ENCODE results near the gene USP10.

The USP10 gene

GRCh38 chr16:84709609-84710008, 9.8 kb downstream of the USP10 start:
- CTCF ChIA-PET = interaction anchor here (0.9 to 2.0 kb wide), 5 partner anchors 9 to 87 kb away, joined by 3 to 5 read pairs (median 3); no protein-coding TSS in a partner anchor
- H3K36me3 ChIP-seq (ENCODE audit: control insufficient read depth in 4 of 4, insufficient read depth in 4 of 4, low read length in 3 of 4) = peaks cover 0 to 41% (median 4%) of the 10 kb centered on the region in 4 experiments
- POLR2A ChIA-PET = no interaction called here
- no peak for DNase-seq
- H3K4me3 ChIP-seq (ENCODE audit: control insufficient read depth in 1 of 7, extremely low read depth in 1 of 7, insufficient read depth in 4 of 7, low read depth in 2 of 7, low read length in 6 of 7) = no peak overlapping the region
- no peak overlapping the region for H3K27ac ChIP-seq (ENCODE audit: insufficient read depth in 1 of 2, low read depth in 1 of 2, low read length in 2 of 2, poor library complexity in 1 of 2, severe bottlenecking in 2 of 2)
- H3K4me1 ChIP-seq (ENCODE audit: control extremely low read depth in 1 of 4, control insufficient read depth in 4 of 4, insufficient read depth in 4 of 4, low read length in 3 of 4) = peaks cover 2 to 40% (median 19%) of the 10 kb centered on the region in 4 experiments
- 97% methylated on average over 7 of the region's 10 CpGs for whole genome bisulfite sequencing (ENCODE audit: insufficient coverage)
- no peaks in the 10 kb centered on the region for H3K27me3 ChIP-seq (replicated peaks in 2 of 5; ENCODE audit: control insufficient read depth in 4 of 5, insufficient read depth in 5 of 5, low read length in 4 of 5)
- H3K9me3 ChIP-seq (ENCODE audit: control extremely low read depth in 1 of 5, control insufficient read depth in 4 of 5, insufficient read depth in 2 of 5, low read depth in 1 of 5, low read length in 4 of 5) = no peaks in the 10 kb centered on the region

- no peak overlapping the region for H3K4me3 ChIP-seq (ENCODE audit: control insufficient read depth in 1 of 7, extremely low read depth in 1 of 7, insufficient read depth in 4 of 7, low read depth in 2 of 7, low read length in 6 of 7)
- 96% methylated on average over 9 of the region's 11 CpGs for WGBS (ENCODE audit: insufficient coverage)
- ChIA-PET CTCF (interaction anchor here (1.0 to 3.3 kb wide), 4 partner anchors 10 to 89 kb away, joined by 3 to 15 read pairs (median 5); no protein-coding TSS in a partner anchor), POLR2A (interaction anchor here (0.6 kb wide), 1 partner anchor 42 kb away, joined by 3 read pairs; no protein-coding TSS in a partner anchor)
- H3K9me3 ChIP-seq (ENCODE audit: control extremely low read depth in 1 of 5, control insufficient read depth in 4 of 5, insufficient read depth in 2 of 5, low read depth in 1 of 5, low read length in 4 of 5) = no peaks in the 10 kb centered on the region
- H3K27me3 ChIP-seq (replicated peaks in 2 of 5; ENCODE audit: control insufficient read depth in 4 of 5, insufficient read depth in 5 of 5, low read length in 4 of 5) = no peaks in the 10 kb centered on the region
- peaks cover 2 to 40% (median 19%) of the 10 kb centered on the region in 4 experiments for H3K4me1 ChIP-seq (ENCODE audit: control extremely low read depth in 1 of 4, control insufficient read depth in 4 of 4, insufficient read depth in 4 of 4, low read length in 3 of 4)
- H3K27ac ChIP-seq (ENCODE audit: insufficient read depth in 1 of 2, low read depth in 1 of 2, low read length in 2 of 2, poor library complexity in 1 of 2, severe bottlenecking in 2 of 2) = no peak overlapping the region
- H3K36me3 ChIP-seq (ENCODE audit: control insufficient read depth in 4 of 4, insufficient read depth in 4 of 4, low read length in 3 of 4) = peaks cover 0 to 38% (median 1%) of the 10 kb centered on the region in 4 experiments
- DNase-seq = no peak
Measured at GRCh38 chr16:84710686-84711085, 10.9 kb downstream of the USP10 start.

- no peaks in the 10 kb centered on the region for H3K9me3 ChIP-seq (ENCODE audit: control extremely low read depth in 1 of 5, control insufficient read depth in 4 of 5, insufficient read depth in 2 of 5, low read depth in 1 of 5, low read length in 4 of 5)
- peaks cover 2 to 35% (median 18%) of the 10 kb centered on the region in 4 experiments for H3K4me1 ChIP-seq (ENCODE audit: control extremely low read depth in 1 of 4, control insufficient read depth in 4 of 4, insufficient read depth in 4 of 4, low read length in 3 of 4)
- 100% methylated on average over 7 of the region's 8 CpGs for WGBS (ENCODE audit: insufficient coverage)
- H3K4me3 ChIP-seq (ENCODE audit: control insufficient read depth in 1 of 7, extremely low read depth in 1 of 7, insufficient read depth in 4 of 7, low read depth in 2 of 7, low read length in 6 of 7) = no peak overlapping the region
- POLR2A ChIA-PET = interaction anchor here (1.7 kb wide), 1 partner anchor 14 kb away, joined by 4 read pairs; no protein-coding TSS in a partner anchor
- CTCF ChIA-PET = interaction anchor here (1.4 to 6.3 kb wide), 3 partner anchors 13 to 39 kb away, joined by 5 to 52 read pairs (median 15); no protein-coding TSS in a partner anchor
- H3K27me3 ChIP-seq (replicated peaks in 2 of 5; ENCODE audit: control insufficient read depth in 4 of 5, insufficient read depth in 5 of 5, low read length in 4 of 5) = no peaks in the 10 kb centered on the region
- DNase-seq = no peak
- H3K27ac ChIP-seq (ENCODE audit: insufficient read depth in 1 of 2, low read depth in 1 of 2, low read length in 2 of 2, poor library complexity in 1 of 2, severe bottlenecking in 2 of 2) = no peak overlapping the region
- H3K36me3 ChIP-seq (ENCODE audit: control insufficient read depth in 4 of 4, insufficient read depth in 4 of 4, low read length in 3 of 4) = peaks cover 0 to 47% (median 5%) of the 10 kb centered on the region in 4 experiments
Measured at GRCh38 chr16:84712138-84712671, 12.4 kb downstream of the USP10 start.

GRCh38 chr16:84712801-84713775, 13.3 kb downstream of the USP10 start:
- Histone ChIP-seq H3K9me3 (ENCODE audit: control extremely low read depth in 1 of 5, control insufficient read depth in 4 of 5, insufficient read depth in 2 of 5, low read depth in 1 of 5, low read length in 4 of 5) (no peaks in the 10 kb centered on the region), H3K4me1 (ENCODE audit: control extremely low read depth in 1 of 4, control insufficient read depth in 4 of 4, insufficient read depth in 4 of 4, low read length in 3 of 4) (peaks cover 2 to 32% (median 18%) of the 10 kb centered on the region in 4 experiments), H3K27ac (ENCODE audit: insufficient read depth in 1 of 2, low read depth in 1 of 2, low read length in 2 of 2, poor library complexity in 1 of 2, severe bottlenecking in 2 of 2) (peak overlapping the region in 1 of 2 experiments; percentile 39), H3K27me3 (replicated peaks in 2 of 5; ENCODE audit: control insufficient read depth in 4 of 5, insufficient read depth in 5 of 5, low read length in 4 of 5) (no peaks in the 10 kb centered on the region), H3K4me3 (ENCODE audit: control insufficient read depth in 1 of 7, extremely low read depth in 1 of 7, insufficient read depth in 4 of 7, low read depth in 2 of 7, low read length in 6 of 7) (peak overlapping the region in 1 of 7 experiments; percentile 8), H3K36me3 (ENCODE audit: control insufficient read depth in 4 of 4, insufficient read depth in 4 of 4, low read length in 3 of 4) (peaks cover 0 to 53% (median 5%) of the 10 kb centered on the region in 4 experiments)
- DNase-seq = no peak
- CTCF ChIA-PET = interaction anchor here (0.7 to 6.3 kb wide), 7 partner anchors 9 to 91 kb away, joined by 3 to 52 read pairs (median 5); no protein-coding TSS in a partner anchor
- WGBS (ENCODE audit: insufficient coverage) = 98% methylated on average over 9 of the region's 13 CpGs
- POLR2A ChIA-PET = interaction anchor here (1.0 to 1.7 kb wide), 2 partner anchors 9 to 13 kb away, joined by 3 to 4 read pairs; no protein-coding TSS in a partner anchor

GRCh38 chr16:84714028-84714427, 14.2 kb downstream of the USP10 start:
- H3K4me1 ChIP-seq (ENCODE audit: control extremely low read depth in 1 of 4, control insufficient read depth in 4 of 4, insufficient read depth in 4 of 4, low read length in 3 of 4) = peaks cover 2 to 32% (median 18%) of the 10 kb centered on the region in 4 experiments
- H3K9me3 ChIP-seq (ENCODE audit: control extremely low read depth in 1 of 5, control insufficient read depth in 4 of 5, insufficient read depth in 2 of 5, low read depth in 1 of 5, low read length in 4 of 5) = no peaks in the 10 kb centered on the region
- CTCF ChIA-PET = interaction anchor here (0.7 to 6.3 kb wide), 5 partner anchors 10 to 91 kb away, joined by 3 to 52 read pairs (median 8); no protein-coding TSS in a partner anchor
- POLR2A ChIA-PET = interaction anchor here (1.0 to 1.7 kb wide), 2 partner anchors 10 to 12 kb away, joined by 3 to 4 read pairs; no protein-coding TSS in a partner anchor
- WGBS (ENCODE audit: insufficient coverage) = 41% methylated on average over 3 of the region's 6 CpGs
- no peaks in the 10 kb centered on the region for H3K27me3 ChIP-seq (replicated peaks in 2 of 5; ENCODE audit: control insufficient read depth in 4 of 5, insufficient read depth in 5 of 5, low read length in 4 of 5)
- peaks cover 0 to 45% (median 5%) of the 10 kb centered on the region in 4 experiments for H3K36me3 ChIP-seq (ENCODE audit: control insufficient read depth in 4 of 4, insufficient read depth in 4 of 4, low read length in 3 of 4)
- no peak overlapping the region for H3K27ac ChIP-seq (ENCODE audit: insufficient read depth in 1 of 2, low read depth in 1 of 2, low read length in 2 of 2, poor library complexity in 1 of 2, severe bottlenecking in 2 of 2)
- peak in 2 of 3 donors; percentile 30 to 45 for DNase-seq
- peak overlapping the region in 1 of 7 experiments; percentile 36 for H3K4me3 ChIP-seq (ENCODE audit: control insufficient read depth in 1 of 7, extremely low read depth in 1 of 7, insufficient read depth in 4 of 7, low read depth in 2 of 7, low read length in 6 of 7)

- Histone ChIP-seq H3K4me3 (ENCODE audit: control insufficient read depth in 1 of 7, extremely low read depth in 1 of 7, insufficient read depth in 4 of 7, low read depth in 2 of 7, low read length in 6 of 7) (no peak overlapping the region), H3K36me3 (ENCODE audit: control insufficient read depth in 4 of 4, insufficient read depth in 4 of 4, low read length in 3 of 4) (peaks cover 0 to 48% (median 5%) of the 10 kb centered on the region in 4 experiments), H3K9me3 (ENCODE audit: control extremely low read depth in 1 of 5, control insufficient read depth in 4 of 5, insufficient read depth in 2 of 5, low read depth in 1 of 5, low read length in 4 of 5) (no peaks in the 10 kb centered on the region), H3K27ac (ENCODE audit: insufficient read depth in 1 of 2, low read depth in 1 of 2, low read length in 2 of 2, poor library complexity in 1 of 2, severe bottlenecking in 2 of 2) (no peak overlapping the region), H3K27me3 (replicated peaks in 2 of 5; ENCODE audit: control insufficient read depth in 4 of 5, insufficient read depth in 5 of 5, low read length in 4 of 5) (no peaks in the 10 kb centered on the region), H3K4me1 (ENCODE audit: control extremely low read depth in 1 of 4, control insufficient read depth in 4 of 4, insufficient read depth in 4 of 4, low read length in 3 of 4) (peaks cover 2 to 39% (median 21%) of the 10 kb centered on the region in 4 experiments)
- ChIA-PET POLR2A (no interaction called here), CTCF (interaction anchor here (0.6 to 6.3 kb wide), 6 partner anchors 10 to 521 kb away, joined by 3 to 52 read pairs (median 4); no protein-coding TSS in a partner anchor)
- whole genome bisulfite sequencing (ENCODE audit: insufficient coverage) = 91% methylated on average over 2 of the region's 3 CpGs
- no peak for DNase-seq
Measured at GRCh38 chr16:84715424-84715823, 15.6 kb downstream of the USP10 start.
